Nephron (organoid): Measurements from ENCODE around the gene CORO7.

Experiments
- H3K27ac Mint-ChIP-seq, 3 experiments: 2 replicates each; pipeline ENCODE4 v1.8.0; 2020; ENCODE audit warnings: mixed read lengths in 3 of 3, mild to moderate bottlenecking in 2 of 3, moderate library complexity in 1 of 3
- H3K27me3 Mint-ChIP-seq: 2 replicates; pipeline ENCODE4 v1.8.0; 2021; ENCODE audit warnings: low read depth, mild to moderate bottlenecking, moderate library complexity, mixed read lengths
- H3K36me3 Mint-ChIP-seq: 2 replicates; pipeline ENCODE4 v1.8.0; 2020; ENCODE audit warnings: low read depth, mixed read lengths
- H3K4me1 Mint-ChIP-seq: 2 replicates; pipeline ENCODE4 v1.8.0; 2020; ENCODE audit warnings: mixed read lengths
- H3K4me3 Mint-ChIP-seq, 3 experiments: 2 replicates each; pipeline ENCODE4 v1.8.0; 2020; ENCODE audit warnings: mild to moderate bottlenecking in 3 of 3, mixed read lengths in 3 of 3, moderate library complexity in 2 of 3
- H3K9me3 Mint-ChIP-seq: 2 replicates; pipeline ENCODE4 v1.8.0; 2020; ENCODE audit warnings: mixed read lengths
- TF ChIP-seq, protein P1 (sequence below), 3 experiments: fragments of 200-600 bp; sonication (generic); IDR thresholded peaks; one replicate each; pipeline ENCODE4 v1.5.0; 2021; ENCODE audit warnings: antibody characterized with exemption in 3 of 3; ENCODE audit not compliant: unreplicated experiment in 3 of 3

Gene CORO7

DNA sequence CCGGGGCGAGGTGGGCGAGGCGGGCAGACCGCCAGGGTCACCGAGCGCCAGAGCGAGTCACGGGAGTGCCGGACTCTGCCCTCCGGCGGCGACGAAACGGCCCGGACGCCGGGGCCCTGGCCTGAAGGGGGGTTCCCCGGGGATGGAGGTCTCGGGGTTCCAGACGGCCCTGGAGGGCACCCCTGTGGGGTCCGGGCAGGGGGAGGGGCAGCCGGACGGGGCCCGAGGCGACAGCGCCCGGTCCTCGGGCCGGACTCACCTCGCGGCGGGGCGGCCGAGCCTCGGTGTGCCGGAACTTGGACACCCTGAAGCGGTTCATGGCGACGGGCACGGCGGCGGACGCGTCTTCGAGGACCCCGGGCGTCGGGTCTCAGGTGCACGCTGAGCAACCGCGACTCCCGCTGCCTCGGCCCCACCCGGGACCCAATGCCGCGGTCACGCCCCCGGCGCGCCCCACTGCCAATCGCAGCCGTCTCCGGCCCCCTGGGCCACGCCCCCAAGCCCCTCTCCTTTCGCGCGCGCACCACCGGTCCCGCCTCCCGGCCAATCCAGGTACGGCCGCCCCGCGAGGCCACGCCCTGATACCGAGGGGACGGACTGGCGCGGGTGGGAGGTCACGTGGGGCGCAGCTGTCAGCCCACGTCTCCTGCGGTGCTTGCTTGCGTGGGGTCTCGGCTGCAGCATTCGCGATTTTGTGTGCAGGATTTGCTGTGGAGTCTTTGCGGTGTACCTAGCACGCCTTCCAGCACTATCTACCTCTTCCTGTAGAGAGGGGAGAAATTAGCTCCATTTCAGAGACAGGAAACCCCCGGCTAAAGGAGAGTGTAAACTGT is at the start of gene CORO7:
Gene CORO7 (minus strand): TSS at position 397 of the 833 bp plus-strand sequence. CDS start 78 bp downstream, at position 319.
- H3K4me3 Mint-ChIP-seq = peak within 1 kb of the TSS; percentile 92 to 97 (median 93)
- peak within 1 kb of the TSS; percentile 14 to 62 (median 38) for H3K27ac Mint-ChIP-seq
- TF ChIP-seq, protein P1, sequence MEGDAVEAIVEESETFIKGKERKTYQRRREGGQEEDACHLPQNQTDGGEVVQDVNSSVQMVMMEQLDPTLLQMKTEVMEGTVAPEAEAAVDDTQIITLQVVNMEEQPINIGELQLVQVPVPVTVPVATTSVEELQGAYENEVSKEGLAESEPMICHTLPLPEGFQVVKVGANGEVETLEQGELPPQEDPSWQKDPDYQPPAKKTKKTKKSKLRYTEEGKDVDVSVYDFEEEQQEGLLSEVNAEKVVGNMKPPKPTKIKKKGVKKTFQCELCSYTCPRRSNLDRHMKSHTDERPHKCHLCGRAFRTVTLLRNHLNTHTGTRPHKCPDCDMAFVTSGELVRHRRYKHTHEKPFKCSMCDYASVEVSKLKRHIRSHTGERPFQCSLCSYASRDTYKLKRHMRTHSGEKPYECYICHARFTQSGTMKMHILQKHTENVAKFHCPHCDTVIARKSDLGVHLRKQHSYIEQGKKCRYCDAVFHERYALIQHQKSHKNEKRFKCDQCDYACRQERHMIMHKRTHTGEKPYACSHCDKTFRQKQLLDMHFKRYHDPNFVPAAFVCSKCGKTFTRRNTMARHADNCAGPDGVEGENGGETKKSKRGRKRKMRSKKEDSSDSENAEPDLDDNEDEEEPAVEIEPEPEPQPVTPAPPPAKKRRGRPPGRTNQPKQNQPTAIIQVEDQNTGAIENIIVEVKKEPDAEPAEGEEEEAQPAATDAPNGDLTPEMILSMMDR (IDR thresholded peaks at IDR 0.05; ENCODE audit: unreplicated experiment in 3 of 3) = no peak
- H3K4me1 Mint-ChIP-seq = peaks cover 34% of the 10 kb centered on the region
- H3K27me3 Mint-ChIP-seq = peaks cover 8% of the 10 kb centered on the region
- no peaks in the 10 kb centered on the region for H3K36me3 Mint-ChIP-seq
- H3K9me3 Mint-ChIP-seq = no peaks in the 10 kb centered on the region

DNA sequence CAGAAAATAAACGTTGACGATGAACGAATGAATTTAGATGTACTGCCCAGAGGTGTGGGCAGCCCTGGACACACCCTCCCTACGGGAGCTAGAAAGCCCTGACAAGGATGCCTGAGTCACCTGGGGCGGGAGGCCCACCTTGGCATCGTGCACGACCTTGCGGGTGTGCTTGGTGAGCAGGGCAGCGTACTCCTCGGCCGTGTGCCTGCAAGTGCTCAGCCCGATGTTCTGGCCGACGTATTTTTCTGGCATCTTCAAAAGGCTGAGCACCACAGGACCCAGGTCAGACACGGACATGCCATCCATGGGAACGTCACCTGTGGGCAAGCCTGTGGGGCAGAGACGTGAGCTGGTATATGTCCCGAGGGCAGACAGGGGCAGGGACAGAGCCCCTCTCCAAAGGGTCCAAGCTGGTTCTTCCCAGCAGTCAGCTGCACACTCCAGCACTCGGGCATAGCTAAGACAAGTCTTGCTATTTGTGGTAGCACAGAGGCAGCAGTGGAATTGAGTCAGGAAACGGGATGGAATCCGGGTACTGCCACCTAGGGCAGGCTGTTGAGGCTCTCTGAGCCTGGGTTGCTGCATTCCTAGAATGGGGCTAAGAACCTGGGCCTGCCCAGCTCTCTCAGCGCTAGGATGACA is 47.2 kb upstream of the CORO7 start:
- Mint-ChIP-seq H3K9me3 (no peaks in the 10 kb centered on the region), H3K4me3 (no peak overlapping the region), H3K4me1 (peaks cover 7% of the 10 kb centered on the region)

GRCh38 chr16:4461250-4462085 is 45.1 kb upstream of the CORO7 start:
- no peaks in the 10 kb centered on the region for H3K9me3 Mint-ChIP-seq
- H3K36me3 Mint-ChIP-seq = peaks cover 33% of the 10 kb centered on the region
- H3K4me3 Mint-ChIP-seq = no peak overlapping the region
- H3K27ac Mint-ChIP-seq = no peak overlapping the region
- H3K4me1 Mint-ChIP-seq = peaks cover 7% of the 10 kb centered on the region
- H3K27me3 Mint-ChIP-seq = no peaks in the 10 kb centered on the region
- TF ChIP-seq, protein P1 (IDR thresholded peaks at IDR 0.05; ENCODE audit: unreplicated experiment in 3 of 3) = no peak

More for the DNA sequence above, 47.2 kb upstream of the CORO7 start:
- Mint-ChIP-seq H3K36me3 (peaks cover 36% of the 10 kb centered on the region), H3K27me3 (no peaks in the 10 kb centered on the region), H3K27ac (no peak overlapping the region)
- TF ChIP-seq, protein P1 (IDR thresholded peaks at IDR 0.05; ENCODE audit: unreplicated experiment in 3 of 3) = no peak

GRCh38 chr16:4460936-4461249 is 44.5 kb upstream of the CORO7 start:
- no peaks in the 10 kb centered on the region for H3K9me3 Mint-ChIP-seq
- H3K27me3 Mint-ChIP-seq = no peaks in the 10 kb centered on the region
- no peak overlapping the region for H3K27ac Mint-ChIP-seq
- no peak overlapping the region for H3K4me3 Mint-ChIP-seq
- H3K36me3 Mint-ChIP-seq = peaks cover 29% of the 10 kb centered on the region
- TF ChIP-seq, protein P1 (IDR thresholded peaks at IDR 0.05; ENCODE audit: unreplicated experiment in 3 of 3) = no peak
- peaks cover 7% of the 10 kb centered on the region for H3K4me1 Mint-ChIP-seq

- Mint-ChIP-seq H3K4me1 (peaks cover 27% of the 10 kb centered on the region), H3K27me3 (no peaks in the 10 kb centered on the region), H3K27ac (no peak overlapping the region), H3K4me3 (no peak overlapping the region), H3K36me3 (peaks cover 36% of the 10 kb centered on the region), H3K9me3 (no peaks in the 10 kb centered on the region)
- TF ChIP-seq, protein P1 (IDR thresholded peaks at IDR 0.05; ENCODE audit: unreplicated experiment in 3 of 3) = no peak
Measured at GRCh38 chr16:4455951-4456350, 39.6 kb upstream of the CORO7 start.
